Lower leg skin (tissue), 4 donors: Measurements from ENCODE around the gene ASPG. TPM values are rescaled to one million over a fixed set of nuclear protein-coding genes. Genes with fewer than 3 reads are reported as not detected.

ENCODE experiments used
- DNase-seq, 2 donors: peaks; one replicate each; pipeline ENCODE4 v3.0.0-alpha.2; 2019; ENCODE audit warnings: low spot score in 2 of 2
- H3K4me3 ChIP-seq: fragments of 200-600 bp; sonication (generic); 2 replicates; pipeline ENCODE4 v1.5.1; 2017; ENCODE audit warnings: mild to moderate bottlenecking, low read depth; ENCODE audit not compliant: poor library complexity, severe bottlenecking
- CTCF ChIP-seq, 3 donors: fragments of 450-650 bp; IDR thresholded peaks; one replicate each; pipeline ENCODE4 v1.5.1; 2016; ENCODE audit warnings: antibody characterized with exemption in 3 of 3, mild to moderate bottlenecking in 3 of 3, moderate library complexity in 2 of 3
- POLR2A ChIP-seq, 2 donors: fragments of 450-650 bp; IDR thresholded peaks; one replicate each; pipeline ENCODE4 v1.6.1; 2016 to 2017; ENCODE audit warnings: antibody characterized with exemption in 2 of 2, mild to moderate bottlenecking in 1 of 2, moderate library complexity in 1 of 2
- WGBS, 2 donors: methylation state at CpG; one replicate each; pipeline ENCODE4 v1.1.5; 2018; 5-methylcytosine and 5-hydroxymethylcytosine counted together
- intact Hi-C: fragments of 100-400 bp; cut with DNase I; formaldehyde crosslinking; loops from one replicate; pipeline ENCODE4 v1.15.0; 2023; ENCODE audit warnings: low total_unique reads
- total RNA-seq, 4 donors: library from RNA; depleted of rRNA; stranded (reverse); fragments of >200 nt; gene quantifications; one replicate each; pipeline ENCODE4 v1.1.0, GENCODE V29; 2016

ASPG gene
- total RNA-seq, 4 donors from 2014 or later = 12.1 to 56.6 (median 25.4) TPM

DNA sequence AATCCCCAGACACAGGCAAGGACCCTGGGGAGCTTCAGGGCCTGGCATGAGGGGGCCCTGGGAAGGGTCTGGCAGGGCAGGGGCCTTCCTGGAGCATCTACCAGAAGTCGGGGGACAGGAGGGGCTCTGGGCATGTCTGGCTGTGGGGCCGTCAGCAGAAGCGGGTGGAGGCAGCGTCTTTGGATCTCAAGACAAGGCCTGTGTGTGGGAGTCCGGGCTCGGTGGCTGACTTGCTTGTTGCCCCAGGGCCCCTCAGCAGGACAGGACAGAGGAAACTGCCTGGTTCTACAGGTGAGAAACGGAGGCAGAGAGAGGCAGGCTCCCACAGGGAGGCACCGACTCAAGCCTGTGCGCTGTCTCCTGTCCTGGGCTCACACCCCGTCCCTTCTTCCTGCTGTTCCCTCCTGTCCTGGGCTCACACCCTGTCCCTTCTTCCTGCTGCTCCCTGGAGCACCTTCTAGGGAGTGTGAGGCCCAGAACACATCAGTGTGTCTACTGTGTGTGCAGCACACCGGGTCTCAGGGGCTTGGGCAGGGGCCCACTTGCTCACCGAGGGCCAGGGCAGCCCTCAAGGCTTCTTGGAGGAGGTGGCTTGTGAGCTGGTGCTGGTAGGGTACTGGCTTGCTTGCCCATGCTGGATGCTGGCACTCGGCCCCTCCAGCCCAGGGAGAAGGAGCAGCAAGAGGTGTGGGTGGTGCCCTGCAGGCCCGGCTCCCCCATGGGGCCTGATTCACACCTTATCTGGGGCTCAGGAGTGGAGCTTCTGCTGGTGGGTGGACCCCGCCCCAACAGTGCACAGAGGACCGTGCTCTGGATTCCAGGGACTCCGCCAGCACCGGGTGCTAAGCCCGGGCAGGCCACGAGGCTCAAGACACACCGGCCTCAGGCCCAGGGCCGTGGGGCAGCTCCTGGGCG lies 14.9 kb downstream of the ASPG start:
- H3K4me3 ChIP-seq = no peak overlapping the region
- intact Hi-C loops = no loop called here
- DNase-seq = no peak
- TF ChIP-seq POLR2A (IDR thresholded peaks at IDR 0.05) = no peak
- TF ChIP-seq CTCF (IDR thresholded peaks at IDR 0.05) = no peak
- 29 to 39% methylated on average over 14 to 23 of the region's 23 CpGs for WGBS, 2 donors

GRCh38 chr14:104101086-104101621 lies 15.7 kb downstream of the ASPG start:
- H3K4me3 ChIP-seq = no peak overlapping the region
- no peak for TF ChIP-seq POLR2A (IDR thresholded peaks at IDR 0.05)
- TF ChIP-seq CTCF (IDR thresholded peaks at IDR 0.05) = no peak
- 45 to 61% methylated on average over 8 to 9 of the region's 16 CpGs for WGBS, 2 donors
- peak in 1 of 2 donors; percentile 86 for DNase-seq
- intact Hi-C loops = no loop called here

DNA sequence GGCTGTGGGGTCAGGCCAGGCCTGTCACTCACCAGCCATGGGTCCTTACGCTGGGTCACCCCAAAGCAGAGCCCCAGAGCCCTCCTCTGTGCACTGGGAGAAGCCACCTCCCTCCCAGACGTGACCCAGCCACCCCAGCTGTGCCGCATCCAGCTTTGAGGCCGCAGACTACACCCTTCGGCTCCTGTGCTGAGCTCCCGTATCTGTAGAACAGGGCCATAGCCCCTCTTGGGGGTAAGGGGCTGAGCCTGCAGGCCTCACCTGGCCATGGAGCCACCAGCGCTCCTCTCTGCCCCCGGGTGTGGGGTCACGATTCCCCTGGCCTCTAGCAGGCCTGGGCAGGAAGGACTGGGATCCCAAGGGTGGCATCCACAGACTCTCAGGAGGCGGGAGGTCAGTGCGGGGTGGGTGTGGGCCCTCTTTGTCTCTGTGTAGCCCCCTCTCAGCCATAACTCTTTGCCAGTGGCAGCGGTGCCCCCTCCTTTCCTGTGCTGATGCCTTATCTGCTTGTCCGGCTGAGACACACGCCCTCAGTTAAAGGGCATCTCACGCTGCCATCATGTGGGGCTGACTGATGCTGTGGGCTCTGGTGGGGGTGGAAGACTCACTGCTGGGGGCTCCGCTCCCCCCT lies 16.3 kb downstream of the ASPG start:
- H3K4me3 ChIP-seq = no peak overlapping the region
- 58 to 68% methylated on average over 15 to 16 of the region's 16 CpGs for WGBS, 2 donors
- peak in 1 of 2 donors; percentile 84 for DNase-seq
- intact Hi-C loops = no loop called here
- TF ChIP-seq CTCF (IDR thresholded peaks at IDR 0.05) = no peak
- TF ChIP-seq POLR2A (IDR thresholded peaks at IDR 0.05) = no peak

- 76 to 79% methylated on average over 13 to 15 of the region's 16 CpGs for WGBS, 2 donors
- H3K4me3 ChIP-seq = no peak overlapping the region
- DNase-seq = peak in 1 of 2 donors; percentile 78
- no peak for TF ChIP-seq POLR2A (IDR thresholded peaks at IDR 0.05)
- no peak for TF ChIP-seq CTCF (IDR thresholded peaks at IDR 0.05)
- intact Hi-C loops = no loop called here
Measured at GRCh38 chr14:104102282-104102914, 16.9 kb downstream of the ASPG start.

- WGBS, 2 donors = 86 to 88% methylated on average over 25 to 26 of the region's 26 CpGs
- intact Hi-C loops = no loop called here
- DNase-seq = peak in 1 of 2 donors; percentile 86
- TF ChIP-seq POLR2A (IDR thresholded peaks at IDR 0.05) (no peak), CTCF (IDR thresholded peaks at IDR 0.05) (no peak)
- no peak overlapping the region for H3K4me3 ChIP-seq
Measured at GRCh38 chr14:104103061-104103445, 17.6 kb downstream of the ASPG start.
